Choroid plexus epithelial cell (primary cell): ENCODE measurements around the gene ZIC1.

Experiments used
- DNase-seq: peaks from one replicate; pipeline ENCODE4 v3.0.0-alpha.2; 2010; ENCODE audit warnings: low read depth
- H3K4me3 ChIP-seq: 2 replicates; pipeline ENCODE4 v1.5.1; 2011; ENCODE audit warnings: low read depth, mild to moderate bottlenecking, control low read depth, low read length, moderate library complexity
- TF ChIP-seq, protein P1 (sequence below): conservative IDR thresholded peaks from 2 replicates; pipeline ENCODE4 v1.5.1; 2011; ENCODE audit warnings: low read depth, mild to moderate bottlenecking, control low read depth, inconsistent platforms, low read length, moderate library complexity

ZIC1 gene

DNA sequence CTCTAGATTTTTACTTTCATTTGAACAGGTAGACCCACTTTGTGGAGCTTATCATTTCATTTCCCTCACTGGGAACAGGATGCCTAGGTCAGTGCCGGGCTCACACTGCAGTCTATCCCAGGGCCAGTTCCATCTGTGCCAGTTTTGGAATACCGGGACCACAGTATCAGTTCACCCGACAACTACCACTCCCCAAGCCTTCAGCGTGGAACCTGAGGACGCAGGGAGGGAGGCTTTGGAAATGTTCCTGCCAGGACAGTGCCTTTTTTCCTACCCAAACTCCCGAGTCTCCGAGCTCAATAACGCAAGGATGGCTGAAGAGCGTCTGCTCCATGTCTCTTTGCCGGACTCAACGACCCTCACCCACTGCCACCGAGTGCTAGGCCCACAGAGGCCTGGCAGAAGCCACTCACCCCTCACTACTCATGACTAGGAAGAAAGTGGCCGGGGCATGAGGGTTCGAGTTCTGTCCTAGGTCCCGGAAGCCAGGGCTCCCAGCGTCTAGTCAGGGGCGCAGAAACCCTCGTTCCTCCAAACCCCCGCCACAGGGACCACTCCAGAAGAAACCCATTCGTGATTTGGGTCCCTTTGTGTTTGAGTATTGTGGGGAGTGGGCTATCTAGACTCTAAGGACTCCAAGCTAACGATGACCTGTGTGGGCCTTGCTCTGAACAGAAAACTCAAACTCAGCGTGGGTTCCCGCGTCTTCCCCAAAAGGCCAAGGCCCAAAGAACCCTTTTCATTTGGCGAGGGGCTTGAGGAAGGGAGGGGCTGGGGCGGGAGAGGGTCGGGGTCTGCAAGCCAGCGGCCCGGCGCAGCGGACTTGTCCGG lies 11.4 kb downstream of the ZIC1 start:
- H3K4me3 ChIP-seq = peak overlapping the region; percentile 60
- no peak for DNase-seq
- TF ChIP-seq, protein P1, sequence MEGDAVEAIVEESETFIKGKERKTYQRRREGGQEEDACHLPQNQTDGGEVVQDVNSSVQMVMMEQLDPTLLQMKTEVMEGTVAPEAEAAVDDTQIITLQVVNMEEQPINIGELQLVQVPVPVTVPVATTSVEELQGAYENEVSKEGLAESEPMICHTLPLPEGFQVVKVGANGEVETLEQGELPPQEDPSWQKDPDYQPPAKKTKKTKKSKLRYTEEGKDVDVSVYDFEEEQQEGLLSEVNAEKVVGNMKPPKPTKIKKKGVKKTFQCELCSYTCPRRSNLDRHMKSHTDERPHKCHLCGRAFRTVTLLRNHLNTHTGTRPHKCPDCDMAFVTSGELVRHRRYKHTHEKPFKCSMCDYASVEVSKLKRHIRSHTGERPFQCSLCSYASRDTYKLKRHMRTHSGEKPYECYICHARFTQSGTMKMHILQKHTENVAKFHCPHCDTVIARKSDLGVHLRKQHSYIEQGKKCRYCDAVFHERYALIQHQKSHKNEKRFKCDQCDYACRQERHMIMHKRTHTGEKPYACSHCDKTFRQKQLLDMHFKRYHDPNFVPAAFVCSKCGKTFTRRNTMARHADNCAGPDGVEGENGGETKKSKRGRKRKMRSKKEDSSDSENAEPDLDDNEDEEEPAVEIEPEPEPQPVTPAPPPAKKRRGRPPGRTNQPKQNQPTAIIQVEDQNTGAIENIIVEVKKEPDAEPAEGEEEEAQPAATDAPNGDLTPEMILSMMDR = no peak

DNA sequence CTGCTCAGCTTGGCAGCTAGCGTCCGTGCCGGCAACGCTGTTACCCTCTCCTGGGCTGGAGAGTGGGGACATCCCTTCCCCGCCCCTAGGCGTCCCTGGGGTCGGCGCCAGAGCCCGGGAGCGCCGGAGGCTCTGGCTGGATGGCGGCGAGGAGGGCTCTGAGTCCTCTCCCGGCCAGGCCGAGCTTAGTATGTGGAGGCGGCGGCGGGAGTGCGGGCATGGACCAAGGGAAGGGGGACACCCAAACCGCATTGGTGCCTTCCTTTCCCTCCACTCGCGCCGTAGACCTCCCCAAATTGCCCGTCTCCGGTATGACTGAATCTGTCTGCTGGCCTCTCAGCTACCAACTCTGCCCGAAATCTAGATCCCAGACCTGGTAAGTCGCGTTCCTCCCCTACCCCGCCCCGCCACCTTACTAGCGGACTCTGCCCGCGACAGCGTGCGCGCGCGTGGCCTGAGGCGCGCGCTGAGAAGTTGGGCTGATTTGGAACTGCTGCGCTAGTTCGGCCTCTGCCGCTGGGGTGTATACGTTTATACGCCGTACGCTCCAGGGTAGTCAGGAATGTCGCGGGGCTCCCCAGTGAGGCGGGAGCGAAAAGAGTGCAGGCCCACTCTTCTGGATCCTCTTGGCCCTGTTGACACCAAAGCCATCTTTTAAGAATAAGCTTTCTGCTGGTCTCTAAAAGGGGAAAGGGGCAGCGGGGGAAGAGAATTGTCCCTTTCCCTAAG lies 12.2 kb downstream of the ZIC1 start:
- peak overlapping the region; percentile 60 for H3K4me3 ChIP-seq
- TF ChIP-seq, protein P1 = peak; percentile 36
- DNase-seq = peak; percentile 90

DNA sequence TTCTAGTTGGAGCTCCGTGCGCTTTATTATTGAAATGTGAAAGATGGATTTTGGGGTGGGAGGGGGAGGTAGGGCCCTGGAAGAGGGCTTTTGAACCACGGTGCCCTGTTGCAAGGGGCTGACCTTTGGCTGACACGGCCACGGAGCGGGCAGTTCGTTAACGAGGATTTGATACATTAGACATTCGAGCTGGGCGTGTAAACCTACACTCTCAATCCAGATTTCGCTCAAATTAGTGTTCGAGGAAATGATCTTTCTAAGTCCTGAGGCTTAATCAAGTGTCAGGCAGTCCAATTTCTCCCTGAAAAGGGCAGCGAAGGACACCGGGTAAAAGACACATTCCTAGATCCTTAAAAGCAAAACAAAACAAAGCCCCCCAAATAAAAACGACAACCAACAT lies 13.0 kb downstream of the ZIC1 start:
- DNase-seq = peak; percentile 50
- TF ChIP-seq, protein P1 = no peak
- H3K4me3 ChIP-seq = peak overlapping the region; percentile 60

DNA sequence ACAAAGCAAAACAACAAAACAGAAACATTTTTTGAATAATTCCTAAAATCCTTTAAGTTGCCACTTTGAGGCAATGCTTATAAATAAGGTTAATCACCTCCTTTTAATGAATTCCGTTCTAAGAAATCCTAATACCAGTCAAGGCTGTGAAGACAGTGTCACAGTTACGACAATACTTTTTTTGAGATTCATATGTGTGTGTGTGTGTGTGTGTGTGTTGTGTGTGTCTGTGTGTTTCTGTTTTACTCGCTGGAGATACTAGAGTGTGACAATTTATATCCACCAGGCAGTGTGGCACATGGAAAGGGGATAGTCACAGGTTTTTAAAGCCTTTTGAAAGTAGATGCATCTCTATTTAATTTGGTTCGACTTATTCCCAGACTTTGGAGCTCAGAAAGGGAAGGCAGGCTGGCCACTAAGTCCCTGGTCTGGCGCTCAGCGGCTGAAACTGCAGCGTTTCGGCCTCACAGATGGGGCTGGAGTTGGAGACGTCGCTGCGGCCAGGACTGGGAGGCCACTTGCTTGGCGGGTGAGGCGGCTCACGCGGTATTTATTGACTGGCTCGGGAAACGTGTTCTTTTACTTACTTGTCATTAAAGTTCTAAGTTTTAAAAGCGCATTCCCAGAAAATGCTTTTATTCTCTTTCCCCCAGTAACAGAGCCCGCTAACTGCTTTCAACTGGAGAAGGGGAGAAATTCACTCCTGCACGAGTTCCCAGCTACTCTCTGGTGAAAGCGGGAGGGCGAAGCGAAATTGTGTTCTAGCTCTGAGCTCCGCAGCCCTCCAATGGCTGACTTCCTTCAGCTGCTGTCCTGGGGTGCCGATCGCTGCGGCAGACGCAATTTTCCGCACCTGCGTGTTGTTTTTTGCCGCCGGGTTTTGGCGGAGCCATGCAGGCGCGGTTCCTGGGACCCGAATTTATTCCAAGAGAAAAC lies 13.7 kb downstream of the ZIC1 start:
- TF ChIP-seq, protein P1 = peak; percentile 1
- DNase-seq = peak; percentile 83
- H3K4me3 ChIP-seq = peak overlapping the region; percentile 60

DNA sequence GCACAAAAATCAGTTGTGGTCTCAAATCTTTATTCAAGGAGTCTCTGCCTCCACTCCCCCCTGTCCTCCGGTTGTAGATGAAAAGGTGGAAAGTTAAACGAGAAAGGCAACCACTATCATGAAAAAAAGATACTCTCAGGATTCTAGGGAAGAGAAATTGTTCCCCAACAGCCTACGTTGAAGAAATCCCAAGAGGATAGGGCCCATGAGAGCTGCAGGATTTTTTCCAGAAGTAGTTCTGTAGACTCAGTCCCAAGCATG lies 14.3 kb downstream of the ZIC1 start:
- DNase-seq = peak; percentile 60
- TF ChIP-seq, protein P1 = no peak
- H3K4me3 ChIP-seq = peak overlapping the region; percentile 60

DNA sequence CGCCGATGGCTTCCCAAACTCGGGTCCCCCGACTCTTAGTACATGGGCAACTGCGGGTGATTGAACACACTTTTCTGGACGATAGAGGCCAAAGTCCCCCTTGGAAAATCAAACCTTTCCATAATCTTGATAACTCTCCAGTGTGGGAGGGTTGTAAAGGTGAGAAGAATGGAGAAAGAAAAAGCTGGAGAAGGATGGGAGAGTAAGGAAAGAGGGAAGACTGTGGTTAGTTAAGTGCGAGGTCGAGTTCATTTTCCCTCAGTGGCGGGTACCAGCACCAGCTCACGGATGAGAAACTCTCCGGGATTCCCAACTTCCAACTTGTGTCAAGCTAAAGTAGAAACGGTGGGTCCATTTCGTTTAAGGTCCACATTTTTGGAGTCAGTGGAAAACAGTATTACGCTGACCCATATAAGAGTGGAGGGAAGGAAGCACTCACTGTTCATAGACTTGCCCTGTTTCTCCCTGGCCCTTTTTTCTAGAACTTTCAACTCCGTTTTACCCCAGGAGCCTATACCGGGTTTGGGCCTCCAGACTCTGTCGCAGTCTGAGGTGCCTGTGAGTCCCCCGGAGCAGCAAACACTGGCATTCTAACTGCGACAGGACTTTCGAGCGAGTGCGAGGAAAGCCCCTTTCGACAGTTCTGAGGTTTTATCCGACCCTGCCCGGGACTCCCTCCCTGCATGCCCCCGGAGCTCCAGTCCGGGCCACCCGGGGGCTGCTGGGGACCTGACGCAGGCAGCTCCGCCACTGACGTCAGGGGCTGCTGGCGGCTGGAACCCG lies 14.8 kb downstream of the ZIC1 start:
- peak overlapping the region; percentile 60 for H3K4me3 ChIP-seq
- DNase-seq = peak; percentile 83
- TF ChIP-seq, protein P1 = no peak
